Measurements from ENCODE around the gene CROCC2. TPM values are rescaled to one million over a fixed set of nuclear protein-coding genes. Genes with fewer than 3 reads are reported as not detected.

CROCC2 gene
- total RNA-seq, 1 donor from 2014 or later: not detected

DNA sequence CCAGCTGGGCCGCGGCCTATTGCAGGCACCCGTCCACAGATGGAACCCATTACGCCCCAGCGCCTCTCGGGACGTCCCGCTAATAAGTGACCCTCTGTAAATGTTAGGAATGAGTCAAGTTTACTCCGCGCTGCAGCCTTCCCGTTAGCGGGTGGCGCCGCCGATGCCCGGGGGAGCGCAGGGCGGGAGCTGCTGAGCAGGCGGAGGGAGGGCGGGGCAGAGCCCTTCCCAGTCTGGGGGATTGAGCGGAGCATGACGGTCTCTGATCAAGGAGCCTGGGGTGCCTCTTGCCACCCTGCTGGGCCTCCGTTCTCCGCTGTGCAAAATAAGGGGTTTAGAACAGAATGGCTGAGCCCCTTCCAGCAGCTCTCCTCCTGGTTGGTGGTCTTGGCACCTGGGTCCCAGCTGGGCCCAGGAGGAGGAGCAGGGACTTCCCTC lies 10.5 kb downstream of the CROCC2 start:
- TF ChIP-seq CTCF (conservative IDR thresholded peaks at IDR 0.05; ENCODE audit: low read depth, low read length): no peak
- no peak overlapping the region for H3K4me3 ChIP-seq (ENCODE audit: low read depth, low read length)
- no peak for DNase-seq (ENCODE audit: low read depth)

- no peak for TF ChIP-seq CTCF (conservative IDR thresholded peaks at IDR 0.05; ENCODE audit: low read depth, low read length)
- no peak overlapping the region for H3K4me3 ChIP-seq (ENCODE audit: low read depth, low read length)
These were observed 11.0 kb downstream of the CROCC2 start for GRCh38 chr2:240917009-240917683.

GRCh38 chr2:240917684-240918257 lies 11.6 kb downstream of the CROCC2 start:
- no peak overlapping the region for H3K4me3 ChIP-seq (ENCODE audit: low read depth, low read length)
- TF ChIP-seq CTCF (conservative IDR thresholded peaks at IDR 0.05; ENCODE audit: low read depth, low read length): no peak
- DNase-seq (ENCODE audit: low read depth): no peak

More at GRCh38 chr2:240917009-240917683, 11.0 kb downstream of the CROCC2 start:
- DNase-seq (ENCODE audit: low read depth): no peak

GRCh38 chr2:240918258-240919091 lies 12.3 kb downstream of the CROCC2 start:
- TF ChIP-seq CTCF (conservative IDR thresholded peaks at IDR 0.05; ENCODE audit: low read depth, low read length): no peak
- no peak overlapping the region for H3K4me3 ChIP-seq (ENCODE audit: low read depth, low read length)
- no peak for DNase-seq (ENCODE audit: low read depth)

DNA sequence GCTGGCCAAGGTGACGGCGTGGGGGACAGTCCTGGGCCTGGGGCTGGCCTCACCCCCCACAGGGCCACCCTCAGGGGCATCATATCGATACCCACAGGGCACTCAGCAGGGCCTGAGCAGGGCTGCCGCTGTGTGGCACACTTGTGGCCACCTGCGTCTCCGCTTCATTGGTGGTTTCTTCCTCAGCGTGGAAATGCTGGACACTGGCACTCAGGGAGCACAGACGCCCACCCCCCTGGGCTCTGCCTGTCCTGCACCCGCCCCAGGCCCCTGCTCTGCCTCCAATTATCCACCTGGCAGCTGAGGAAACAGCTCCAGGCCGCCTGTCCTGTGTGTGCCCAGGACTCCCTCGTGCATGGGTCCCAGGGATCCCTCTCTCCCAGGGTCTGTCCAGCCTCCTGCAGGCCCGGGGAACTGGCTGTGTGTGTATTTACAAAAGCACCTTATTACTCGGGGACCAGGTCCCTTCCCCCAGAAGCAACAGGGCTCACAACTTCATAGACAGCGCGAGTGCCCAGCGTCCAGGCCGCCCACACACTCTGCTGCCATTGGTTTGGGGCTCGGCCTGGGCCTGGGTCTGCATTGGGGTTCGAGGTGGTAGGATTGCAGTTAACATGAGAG lies 13.1 kb downstream of the CROCC2 start:
- no peak for TF ChIP-seq CTCF (conservative IDR thresholded peaks at IDR 0.05; ENCODE audit: low read depth, low read length)
- no peak overlapping the region for H3K4me3 ChIP-seq (ENCODE audit: low read depth, low read length)
- no peak for DNase-seq (ENCODE audit: low read depth)

DNA sequence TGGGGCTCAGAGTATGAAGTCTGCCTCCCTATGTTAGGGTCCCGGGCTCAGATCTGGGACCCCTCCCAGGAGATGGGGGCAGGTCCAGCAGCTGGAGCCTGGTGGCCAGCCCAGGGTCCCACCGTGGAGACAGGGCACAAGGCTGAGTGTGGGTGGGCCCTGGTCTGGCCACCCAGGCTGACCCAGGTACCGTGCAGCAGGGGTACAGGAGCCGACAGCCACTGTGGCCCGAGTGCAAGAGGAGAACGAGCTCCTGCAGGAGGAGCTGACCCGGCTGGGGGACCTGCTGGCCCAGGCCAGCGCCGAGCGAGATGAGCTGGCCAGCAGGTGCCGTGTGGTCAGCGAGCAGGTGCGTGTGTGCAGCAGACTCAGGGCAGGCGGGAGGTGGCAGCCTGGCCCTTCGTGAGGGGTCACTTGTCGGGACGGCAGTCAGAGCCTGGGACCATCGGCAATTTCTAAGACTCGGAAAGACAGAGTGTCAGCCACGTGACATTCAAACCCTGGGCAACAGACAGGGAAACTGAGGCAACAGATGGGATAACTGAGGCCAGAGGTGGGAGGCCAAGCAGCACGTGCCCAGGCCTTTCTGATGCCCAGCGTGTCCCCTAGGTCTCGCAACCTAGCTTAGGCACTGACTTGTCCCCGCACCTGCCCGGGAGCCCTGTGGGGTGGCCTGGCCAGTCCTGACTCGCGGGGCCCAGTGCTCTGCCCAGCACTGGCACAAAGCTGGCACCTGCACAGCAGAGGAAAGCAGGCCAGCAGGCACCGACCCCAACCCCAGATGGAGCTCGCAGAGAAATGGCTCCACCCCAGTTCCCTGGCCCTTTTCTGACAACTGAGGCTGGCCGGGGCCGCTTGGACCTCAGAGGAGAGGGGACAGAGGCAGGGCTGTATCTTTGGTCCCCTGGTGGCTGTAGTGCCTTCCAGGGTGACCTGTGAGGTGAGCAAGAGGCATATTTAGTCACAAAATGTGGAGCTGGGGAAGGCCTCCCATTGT lies 13.9 kb downstream of the CROCC2 start:
- TF ChIP-seq CTCF (conservative IDR thresholded peaks at IDR 0.05; ENCODE audit: low read depth, low read length): no peak
- DNase-seq (ENCODE audit: low read depth): no peak
- no peak overlapping the region for H3K4me3 ChIP-seq (ENCODE audit: low read depth, low read length)
